ENCODE results near the gene ASH1L.
"Not testable (repeated sequence)": the region's sequence is repeated elsewhere in the genome, so short reads cannot be mapped to it uniquely, and the experiment has no call there.

Gene ASH1L

GRCh38 chr1:155499953-155500639 lies 62.5 kb downstream of the ASH1L start:
- in situ Hi-C loops (cut with MboI; ENCODE audit: low sequenced_read_pairs), result no loop called here

GRCh38 chr1:155499263-155499662 lies 63.3 kb downstream of the ASH1L start:
- in situ Hi-C loops (cut with MboI; ENCODE audit: low sequenced_read_pairs), result no loop called here

- in situ Hi-C loops (cut with MboI; ENCODE audit: low sequenced_read_pairs), result not testable (repeated sequence)
Observed at GRCh38 chr1:155493595-155493994, 69.0 kb downstream of the ASH1L start.

- in situ Hi-C loops (cut with MboI; ENCODE audit: low sequenced_read_pairs), result not testable (repeated sequence)
Observed at GRCh38 chr1:155488419-155488818, 74.2 kb downstream of the ASH1L start.

GRCh38 chr1:155487541-155487940 lies 75.1 kb downstream of the ASH1L start:
- in situ Hi-C loops (cut with MboI; ENCODE audit: low sequenced_read_pairs), result no loop called here

GRCh38 chr1:155486952-155487351 lies 75.7 kb downstream of the ASH1L start:
- in situ Hi-C loops (cut with MboI; ENCODE audit: low sequenced_read_pairs), result not testable (repeated sequence)

- in situ Hi-C loops (cut with MboI; ENCODE audit: low sequenced_read_pairs), result no loop called here
Observed at GRCh38 chr1:155485945-155486344, 76.7 kb downstream of the ASH1L start.

- in situ Hi-C loops (cut with MboI; ENCODE audit: low sequenced_read_pairs), result no loop called here
Observed at GRCh38 chr1:155485222-155485621, 77.4 kb downstream of the ASH1L start.

GRCh38 chr1:155481741-155482241 lies 80.8 kb downstream of the ASH1L start:
- in situ Hi-C loops (cut with MboI; ENCODE audit: low sequenced_read_pairs), result no loop called here

- in situ Hi-C loops (cut with MboI; ENCODE audit: low sequenced_read_pairs), result no loop called here
Observed at GRCh38 chr1:155479205-155479604, 83.4 kb downstream of the ASH1L start.

GRCh38 chr1:155478270-155478852 lies 84.2 kb downstream of the ASH1L start:
- in situ Hi-C loops (cut with MboI; ENCODE audit: low sequenced_read_pairs), result no loop called here

- in situ Hi-C loops (cut with MboI; ENCODE audit: low sequenced_read_pairs), result no loop called here
Observed at GRCh38 chr1:155474146-155474545, 88.5 kb downstream of the ASH1L start.

- in situ Hi-C loops (cut with MboI; ENCODE audit: low sequenced_read_pairs), result no loop called here
Observed at GRCh38 chr1:155473151-155473821, 89.3 kb downstream of the ASH1L start.

GRCh38 chr1:155472491-155473083 lies 90.0 kb downstream of the ASH1L start:
- in situ Hi-C loops (cut with MboI; ENCODE audit: low sequenced_read_pairs), result no loop called here

- in situ Hi-C loops (cut with MboI; ENCODE audit: low sequenced_read_pairs), result no loop called here
Observed at GRCh38 chr1:155471891-155472290, 90.7 kb downstream of the ASH1L start.

GRCh38 chr1:155471026-155471425 lies 91.6 kb downstream of the ASH1L start:
- in situ Hi-C loops (cut with MboI; ENCODE audit: low sequenced_read_pairs), result no loop called here

GRCh38 chr1:155466996-155467395 lies 95.6 kb downstream of the ASH1L start:
- in situ Hi-C loops (cut with MboI; ENCODE audit: low sequenced_read_pairs), result no loop called here

- in situ Hi-C loops (cut with MboI; ENCODE audit: low sequenced_read_pairs), result no loop called here
Observed at GRCh38 chr1:155466617-155466972, 96.0 kb downstream of the ASH1L start.

- in situ Hi-C loops (cut with MboI; ENCODE audit: low sequenced_read_pairs), result no loop called here
Observed at GRCh38 chr1:155463865-155464650, 98.5 kb downstream of the ASH1L start.

- in situ Hi-C loops (cut with MboI; ENCODE audit: low sequenced_read_pairs), result no loop called here
Observed at GRCh38 chr1:155458111-155458510, 104.5 kb downstream of the ASH1L start.

- in situ Hi-C loops (cut with MboI; ENCODE audit: low sequenced_read_pairs), result no loop called here
Observed at GRCh38 chr1:155457266-155457665, 105.3 kb downstream of the ASH1L start.

All from HL-60/S4 treated with phorbol 12-myristate 13-acetate at 8.2 ng/mL for 4 days and 3 days (cell line).